GM23248 (cell line): Measurements from ENCODE around the gene MYRIP. TPM values are rescaled to one million over a fixed set of nuclear protein-coding genes. Genes with fewer than 3 reads are reported as not detected.

ENCODE experiments used
- DNase-seq: peaks from one replicate; pipeline ENCODE4 v3.0.0-alpha.2; 2015
- H2AFZ ChIP-seq: fragments of 200-600 bp; sonication (generic); 2 replicates; pipeline ENCODE4 v1.6.1; 2016; ENCODE audit warnings: antibody characterized with exemption
- H3F3A ChIP-seq: fragments of 200-600 bp; sonication (generic); 2 replicates; pipeline ENCODE4 v1.6.1; 2016; ENCODE audit warnings: mild to moderate bottlenecking, antibody characterized with exemption, mixed run types; ENCODE audit not compliant: insufficient read depth
- H3K27ac ChIP-seq: fragments of 200-600 bp; sonication (generic); 2 replicates; pipeline ENCODE4 v1.5.1; 2016; ENCODE audit warnings: mild to moderate bottlenecking
- H3K27me3 ChIP-seq: fragments of 200-600 bp; sonication (generic); replicated peaks from 2 replicates; pipeline ENCODE4 v1.6.1; 2016; ENCODE audit warnings: mild to moderate bottlenecking; ENCODE audit not compliant: insufficient read depth
- H3K36me3 ChIP-seq: fragments of 200-600 bp; sonication (generic); 2 replicates; pipeline ENCODE4 v1.6.1; 2016; ENCODE audit warnings: low read depth, mild to moderate bottlenecking
- H3K4me1 ChIP-seq: fragments of 200-600 bp; sonication (generic); 2 replicates; pipeline ENCODE4 v1.6.1; 2016; ENCODE audit warnings: mild to moderate bottlenecking; ENCODE audit not compliant: insufficient read depth
- H3K4me2 ChIP-seq: fragments of 200-600 bp; sonication (generic); one replicate; pipeline ENCODE4 v1.6.1; 2016; ENCODE audit warnings: mild to moderate bottlenecking; ENCODE audit not compliant: unreplicated experiment
- H3K4me3 ChIP-seq: fragments of 200-600 bp; sonication (generic); 2 replicates; pipeline ENCODE4 v1.5.1; 2016; ENCODE audit warnings: mild to moderate bottlenecking
- H3K79me2 ChIP-seq: fragments of 200-600 bp; sonication (generic); 2 replicates; pipeline ENCODE4 v1.6.1; 2016; ENCODE audit warnings: mild to moderate bottlenecking; ENCODE audit not compliant: insufficient read depth
- H3K9ac ChIP-seq: fragments of 200-600 bp; sonication (generic); 2 replicates; pipeline ENCODE4 v1.6.1; 2016; ENCODE audit warnings: mild to moderate bottlenecking
- H3K9me2 ChIP-seq: fragments of 200-600 bp; sonication (generic); 2 replicates; pipeline ENCODE4 v1.6.1; 2016; ENCODE audit warnings: mixed run types, mild to moderate bottlenecking, moderate library complexity; ENCODE audit not compliant: insufficient read depth
- H3K9me3 ChIP-seq: fragments of 200-600 bp; sonication (generic); one replicate; pipeline ENCODE4 v1.6.1; 2017; ENCODE audit warnings: low read depth
- H4K20me1 ChIP-seq: fragments of 200-600 bp; sonication (generic); 2 replicates; pipeline ENCODE4 v1.6.0; 2016; ENCODE audit not compliant: insufficient read depth
- EZH2 ChIP-seq: fragments of 200-600 bp; sonication (generic); IDR thresholded peaks from 2 replicates; pipeline ENCODE4 v1.6.1; 2018; ENCODE audit warnings: antibody characterized with exemption, mild to moderate bottlenecking; ENCODE audit not compliant: insufficient read depth, poor library complexity, severe bottlenecking
- EZH2phosphoT487 ChIP-seq: fragments of 200-600 bp; sonication (generic); IDR thresholded peaks from 2 replicates; pipeline ENCODE4 v1.6.1; 2018; ENCODE audit warnings: antibody characterized with exemption, moderate library complexity, mild to moderate bottlenecking, low read depth; ENCODE audit not compliant: insufficient read depth
- WGBS, 2 experiments: methylation state at CpG; one replicate each; pipeline ENCODE4 v1.1.6; 2015 to 2017; ENCODE audit warnings: low lambda C conversion rate in 2 of 2, low coverage in 1 of 2; ENCODE audit errors: missing lambda C conversion rate in 2 of 2; 5-methylcytosine and 5-hydroxymethylcytosine counted together
- in situ Hi-C: fragments of 300-500 bp; cut with MboI; formaldehyde crosslinking; loops from 2 replicates; pipeline ENCODE4 v1.15.0; 2020
- polyA plus RNA-seq: library from polyadenylated mRNA; unstranded; fragments of >200 nt; fragmentation: Nextera tagmentation; extraction: Ambion mirVana; gene quantifications from 2 replicates; pipeline ENCODE4 v1.2.1, GENCODE V29; 2016
- total RNA-seq: library from RNA; depleted of rRNA; stranded (reverse); fragments of >200 nt; shearing (Covaris generic); gene quantifications from 2 replicates; pipeline ENCODE4 v1.2.3, GENCODE V29; 2014; rRNA removed

Gene MYRIP
- 0.32 TPM in 1 of 2 replicates, not detected in the other for total RNA-seq
- polyA plus RNA-seq = 0.11 TPM in 1 of 2 replicates, not detected in the other

DNA sequence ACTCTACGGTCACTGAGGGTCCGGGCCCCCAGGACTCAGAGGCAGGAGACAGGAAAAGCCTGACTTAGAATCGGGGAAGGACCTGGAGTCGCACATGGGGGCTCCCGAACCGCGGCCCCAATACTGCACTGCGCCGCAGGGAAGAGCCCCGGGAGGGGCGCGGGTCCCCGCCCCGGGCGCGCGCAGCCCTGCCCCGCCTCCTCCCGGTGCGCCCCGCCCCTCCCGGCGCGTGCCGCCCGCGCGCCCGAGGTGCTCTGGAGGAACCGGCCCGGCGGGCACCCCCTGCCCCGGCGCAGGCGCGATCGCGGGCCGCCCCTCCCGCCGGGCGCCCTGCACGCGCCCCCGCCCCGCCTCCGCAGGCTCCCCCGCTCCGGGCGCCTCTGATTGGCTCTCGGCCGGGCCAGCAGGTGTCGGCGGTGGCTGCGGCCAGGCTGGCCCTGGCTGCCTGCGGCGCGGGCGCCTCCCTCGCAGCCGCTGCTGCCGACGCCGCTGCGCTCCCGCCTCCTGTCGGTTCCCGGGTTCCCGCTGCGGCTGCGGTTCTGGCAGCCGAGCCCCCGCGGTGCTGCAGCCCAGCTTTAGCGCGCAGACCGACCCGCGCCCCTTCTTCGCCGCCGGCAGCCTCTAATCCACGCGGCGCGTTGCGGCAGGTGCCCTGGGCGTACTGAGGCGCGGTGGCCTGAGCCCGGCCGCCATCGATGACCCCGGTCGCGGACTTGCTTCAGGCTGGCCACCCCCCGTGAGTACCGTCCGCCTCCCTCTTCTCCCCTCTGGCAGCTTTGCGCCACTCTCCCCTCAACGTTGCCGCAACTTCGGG is at the start of gene MYRIP:
Gene MYRIP (plus strand): TSS at position 429 of the 814 bp plus-strand sequence. CDS start 91,208 bp downstream, outside the sequence.
- Histone ChIP-seq H3K79me2 (no peaks in the 10 kb centered on the region), H3K27ac (no peak within 1 kb of the TSS), H3K4me3 (peak within 1 kb of the TSS; percentile 58), H3K9me3 (no peaks in the 10 kb centered on the region), H3F3A (no peaks in the 10 kb centered on the region), H3K4me2 (peak within 1 kb of the TSS; percentile 35), H4K20me1 (no peaks in the 10 kb centered on the region), H3K4me1 (no peaks in the 10 kb centered on the region), H3K9ac (no peak within 1 kb of the TSS), H3K9me2 (no peaks in the 10 kb centered on the region), H3K36me3 (no peaks in the 10 kb centered on the region), H2AFZ (peak within 1 kb of the TSS; percentile 33; the same call in 1 of the 2 replicates), H3K27me3 (peaks cover 64% of the 10 kb centered on the region)
- TF ChIP-seq EZH2phosphoT487 (peak; percentile 63), EZH2 (no peak)
- DNase-seq = peak; percentile 41
- WGBS, 2 experiments = 3 to 4% methylated on average over 28 to 51 of the region's 103 CpGs
- in situ Hi-C loops = no loop called here

DNA sequence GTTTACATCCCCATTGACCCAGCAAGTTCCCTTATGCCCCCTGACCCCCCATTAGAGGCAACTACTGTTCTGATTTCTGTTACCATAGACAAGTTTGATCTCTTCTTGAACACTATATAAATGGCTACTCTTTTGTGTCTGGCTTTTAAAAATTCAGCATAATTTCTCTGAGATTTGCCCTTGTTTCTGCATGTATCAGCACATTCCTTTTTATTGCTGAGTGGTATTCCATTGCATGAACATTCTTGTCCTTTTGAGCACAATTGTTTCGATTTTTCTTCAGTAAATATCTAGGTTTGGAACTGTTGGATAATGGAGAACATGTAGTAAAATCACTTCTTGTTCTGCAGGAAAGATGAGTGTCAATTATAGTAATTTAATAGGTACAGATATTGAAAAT is 49.1 kb upstream of the MYRIP start:
- H3K4me1 ChIP-seq = no peaks in the 10 kb centered on the region
- H3K4me3 ChIP-seq = no peak overlapping the region
- no peak overlapping the region for H2AFZ ChIP-seq
- H3K9me3 ChIP-seq = no peaks in the 10 kb centered on the region
- H3F3A ChIP-seq = no peaks in the 10 kb centered on the region
- DNase-seq = no peak
- no peak overlapping the region for H3K4me2 ChIP-seq
- TF ChIP-seq EZH2 (no peak), EZH2phosphoT487 (no peak)
- H3K27ac ChIP-seq = no peak overlapping the region
- H3K79me2 ChIP-seq = no peaks in the 10 kb centered on the region
- H3K27me3 ChIP-seq = no peaks in the 10 kb centered on the region; the same call in none of the 2 replicates
- no peaks in the 10 kb centered on the region for H3K36me3 ChIP-seq
- H4K20me1 ChIP-seq = no peaks in the 10 kb centered on the region
- no peaks in the 10 kb centered on the region for H3K9me2 ChIP-seq
- WGBS, 2 experiments = 27 to 29% methylated on average over 1 of the region's 1 CpG
- H3K9ac ChIP-seq = no peak overlapping the region
- in situ Hi-C loops = no loop called here

DNA sequence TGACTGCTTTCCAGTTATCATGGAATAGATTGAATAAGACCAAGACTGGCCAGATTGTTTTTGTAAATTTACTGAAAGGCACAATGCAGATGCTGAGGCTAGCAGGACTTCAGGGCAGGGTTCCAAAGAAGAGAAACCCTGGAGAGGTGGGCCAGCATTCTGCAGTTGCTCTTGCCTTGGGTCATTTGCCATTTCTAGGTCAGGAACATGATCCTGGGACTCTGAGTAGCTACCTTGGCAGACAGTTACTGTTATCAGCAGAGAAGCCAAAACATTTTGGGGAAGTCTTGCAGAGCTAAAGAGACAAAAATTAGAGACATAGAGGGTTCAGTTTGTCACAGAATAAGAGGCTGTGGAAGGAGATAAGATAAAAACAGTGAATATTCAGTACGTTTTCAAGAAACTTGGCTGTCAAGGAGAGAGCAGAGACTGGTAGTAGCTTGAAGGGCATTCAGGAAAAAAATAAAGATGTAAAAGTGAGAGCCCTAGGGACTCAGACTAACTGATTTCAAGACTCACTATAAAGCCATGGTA is 46.8 kb upstream of the MYRIP start:
- Histone ChIP-seq H3F3A (no peaks in the 10 kb centered on the region), H3K27me3 (no peaks in the 10 kb centered on the region; the same call in none of the 2 replicates), H3K9me2 (no peaks in the 10 kb centered on the region), H3K36me3 (no peaks in the 10 kb centered on the region), H2AFZ (no peak overlapping the region), H3K4me1 (no peaks in the 10 kb centered on the region), H3K79me2 (no peaks in the 10 kb centered on the region), H3K9ac (no peak overlapping the region), H3K4me3 (no peak overlapping the region), H4K20me1 (no peaks in the 10 kb centered on the region), H3K4me2 (no peak overlapping the region), H3K9me3 (no peaks in the 10 kb centered on the region), H3K27ac (no peak overlapping the region)
- in situ Hi-C loops = no loop called here
- WGBS, 2 experiments = 0% methylated on average over 1 of the region's 1 CpG
- DNase-seq = no peak
- TF ChIP-seq EZH2 (no peak), EZH2phosphoT487 (no peak)

DNA sequence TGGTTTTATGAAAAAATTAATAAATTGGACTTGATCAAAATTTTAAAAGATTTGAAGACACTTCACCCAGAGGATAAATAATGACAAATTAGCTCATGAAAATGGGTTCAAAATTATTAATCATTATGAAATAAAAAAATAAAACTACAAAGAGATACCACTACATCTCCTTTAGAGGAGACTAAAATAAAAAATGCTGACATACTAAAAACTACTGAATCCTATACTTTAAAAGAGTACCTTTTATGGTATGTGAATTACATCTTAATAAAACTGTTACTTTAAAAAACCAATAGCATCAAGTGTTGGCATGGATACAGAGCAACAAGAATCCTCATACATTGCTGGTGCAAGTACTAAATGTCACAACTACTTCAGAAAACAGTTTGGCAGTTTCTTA is 46.0 kb upstream of the MYRIP start:
- Histone ChIP-seq H4K20me1 (no peaks in the 10 kb centered on the region), H3K36me3 (no peaks in the 10 kb centered on the region), H3K9me3 (no peaks in the 10 kb centered on the region), H3K27me3 (peaks cover 1% of the 10 kb centered on the region), H3K9ac (no peak overlapping the region), H3K4me3 (no peak overlapping the region), H2AFZ (no peak overlapping the region), H3K9me2 (no peaks in the 10 kb centered on the region), H3K79me2 (no peaks in the 10 kb centered on the region), H3K4me2 (no peak overlapping the region), H3K27ac (no peak overlapping the region), H3K4me1 (no peaks in the 10 kb centered on the region), H3F3A (no peaks in the 10 kb centered on the region)
- in situ Hi-C loops = no loop called here
- no peak for TF ChIP-seq EZH2phosphoT487
- no peak for TF ChIP-seq EZH2
- DNase-seq = no peak
